Activated gamma-delta T cell treated with Interleukin-2 at 50 U/mL for 16 hours (primary cell): Measurements from ENCODE around the gene ZNF845.
A peak's percentile ranks its signal among the peaks of the same experiment; 100 is the strongest.
"Not testable (repeated sequence)": the region's sequence is repeated elsewhere in the genome, so short reads cannot be mapped to it uniquely, and the experiment has no call there.

Experiments
- DNase-seq: peaks from one replicate; pipeline ENCODE4 v3.0.0-alpha.2; 2020

ZNF845 gene

GRCh38 chr19:53388168-53388567, 54.6 kb downstream of the ZNF845 start:
- no peak for DNase-seq

- no peak for DNase-seq
These were observed 55.4 kb downstream of the ZNF845 start for GRCh38 chr19:53388904-53389303.

DNA sequence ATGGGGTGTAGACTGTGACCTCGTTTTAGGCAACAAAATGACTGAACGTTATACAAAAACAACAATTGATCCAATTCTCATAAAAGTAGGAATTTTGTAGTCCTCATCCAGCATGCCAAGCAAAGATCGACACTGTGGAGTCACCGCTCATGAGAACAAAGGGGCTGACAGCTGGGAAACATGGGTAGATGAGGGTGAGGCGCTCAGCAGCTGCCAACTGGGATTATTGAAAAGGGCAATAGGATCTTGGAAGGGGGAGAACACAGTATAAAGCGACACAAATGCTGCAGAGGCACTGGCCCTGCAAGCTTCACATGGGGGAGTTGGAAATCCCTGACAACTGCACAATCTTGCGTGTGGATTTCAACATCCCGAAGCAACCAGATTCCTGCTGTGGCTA, 56.0 kb downstream of the ZNF845 start:
- no peak for DNase-seq

GRCh38 chr19:53389978-53390377, 56.4 kb downstream of the ZNF845 start:
- no peak for DNase-seq

GRCh38 chr19:53394522-53394973, 61.0 kb downstream of the ZNF845 start:
- peak; percentile 4 for DNase-seq

GRCh38 chr19:53394974-53395839, 61.7 kb downstream of the ZNF845 start, which contains the start of gene ZNF765:
TSS of gene ZNF765 (plus strand) at chr19:53395149. CDS start at chr19:53398016, 2,867 bp downstream.
- DNase-seq: peak; percentile 97

- DNase-seq: not testable (repeated sequence)
These were observed 62.4 kb downstream of the ZNF845 start for GRCh38 chr19:53395840-53396524.

- DNase-seq: no peak
These were observed 62.9 kb downstream of the ZNF845 start for GRCh38 chr19:53396525-53396868.

GRCh38 chr19:53397918-53398317, 64.4 kb downstream of the ZNF845 start:
- not testable (repeated sequence) for DNase-seq
